Thymus (tissue), 11 donors: Measurements from ENCODE around the gene CNOT6. TPM values are rescaled to one million over a fixed set of nuclear protein-coding genes. Genes with fewer than 3 reads are reported as not detected.

Experiments used
- DNase-seq, 9 donors: peaks; one replicate each; pipeline ENCODE4 v3.0.0-alpha.2; 2013; ENCODE audit warnings: low spot score in 9 of 9, low read depth in 6 of 9, missing footprints in 1 of 9
- H3K27ac ChIP-seq, 2 donors: one replicate each; pipeline ENCODE4 v1.5.1; 2013; ENCODE audit warnings: control low read depth in 1 of 2, low read depth in 1 of 2, low read length in 1 of 2, mild to moderate bottlenecking in 1 of 2, moderate library complexity in 1 of 2
- H3K27me3 ChIP-seq, 2 donors: one replicate each; pipeline ENCODE4 v1.5.1; 2013; ENCODE audit warnings: low read length in 1 of 2; ENCODE audit not compliant: control insufficient read depth in 2 of 2, insufficient read depth in 1 of 2
- H3K36me3 ChIP-seq, 2 donors: one replicate each; pipeline ENCODE4 v1.5.1; 2013; ENCODE audit warnings: low read length in 1 of 2, mild to moderate bottlenecking in 1 of 2, moderate library complexity in 1 of 2; ENCODE audit not compliant: control insufficient read depth in 2 of 2, insufficient read depth in 2 of 2
- H3K4me1 ChIP-seq, 2 donors: one replicate each; pipeline ENCODE4 v1.5.1; 2013; ENCODE audit warnings: low read length in 2 of 2; ENCODE audit not compliant: control insufficient read depth in 2 of 2, insufficient read depth in 2 of 2
- H3K4me3 ChIP-seq, 2 donors: one replicate each; pipeline ENCODE4 v1.5.1; 2013; ENCODE audit warnings: low read length in 2 of 2, control low read depth in 1 of 2, mild to moderate bottlenecking in 1 of 2
- H3K9me3 ChIP-seq, 2 donors: one replicate each; pipeline ENCODE4 v1.5.1; 2013; ENCODE audit warnings: low read length in 1 of 2, mild to moderate bottlenecking in 1 of 2; ENCODE audit not compliant: control insufficient read depth in 2 of 2, insufficient read depth in 1 of 2
- WGBS: extraction: QIAGEN DNeasy Blood & Tissue Kit; methylation state at CpG from one replicate; pipeline ENCODE4 v1.1.7; 2013; 5-methylcytosine and 5-hydroxymethylcytosine counted together
- polyA plus RNA-seq: library from polyadenylated mRNA; stranded (reverse); fragments of 200-250 nt; gene quantifications from one replicate; pipeline ENCODE4 v1.2.3, GENCODE V29; 2013
- total RNA-seq: library from RNA; stranded (reverse); fragments of 120-200 nt; gene quantifications from one replicate; pipeline ENCODE4 v1.2.4, GENCODE V29; 2013
- donor health status: healthy.

The CNOT6 gene
- total and polyA plus RNA-seq, 2 donors = 12.5 to 14.2 TPM

DNA sequence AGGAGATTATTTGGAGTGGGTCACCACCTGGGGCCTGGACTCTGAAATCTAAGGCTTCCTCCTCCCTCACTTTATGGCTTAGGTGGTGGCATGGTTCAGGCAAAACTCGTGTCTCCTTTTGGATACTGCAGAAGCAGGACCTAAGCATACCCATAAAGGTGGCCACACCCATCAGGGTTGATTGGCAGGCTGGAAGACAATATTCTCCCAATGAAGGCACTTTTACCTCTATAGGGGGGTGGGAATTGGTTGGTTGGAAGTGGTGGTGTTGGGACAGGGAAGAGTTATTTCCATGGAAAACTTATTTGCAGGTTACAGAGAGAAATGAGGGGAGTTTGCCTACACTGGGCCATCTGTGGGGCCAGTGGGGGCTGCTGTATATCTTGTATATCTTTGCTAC lies 39.7 kb downstream of the CNOT6 start:
- H3K9me3 ChIP-seq = peaks cover 0 to 3% of the 10 kb centered on the region in 2 donors
- no peaks in the 10 kb centered on the region for H3K4me1 ChIP-seq
- H3K4me3 ChIP-seq = no peak overlapping the region
- DNase-seq = no peak
- H3K27me3 ChIP-seq = no peaks in the 10 kb centered on the region
- H3K36me3 ChIP-seq = peaks cover 29 to 50% of the 10 kb centered on the region in 2 donors
- no peak overlapping the region for H3K27ac ChIP-seq
- 98% methylated on average over 1 of the region's 1 CpG for WGBS

DNA sequence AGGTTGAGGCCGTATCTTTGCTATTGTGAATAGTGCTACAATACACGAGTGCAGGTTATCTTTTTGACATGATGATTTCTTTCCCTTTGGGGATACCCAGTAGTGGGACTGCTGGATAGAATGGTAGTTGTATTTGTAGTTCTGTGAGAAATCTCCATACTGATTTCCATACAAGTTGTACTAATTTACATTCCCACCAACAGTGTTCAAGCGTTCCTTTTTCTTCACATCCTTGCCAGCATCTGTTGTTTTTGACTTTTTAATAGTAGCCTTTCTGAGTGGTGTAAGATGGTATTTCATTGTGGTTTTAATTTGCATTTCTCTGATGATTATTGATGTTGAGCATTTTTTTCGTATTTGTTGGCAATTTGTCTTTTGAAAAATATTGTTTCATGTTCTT lies 41.4 kb downstream of the CNOT6 start:
- H3K4me3 ChIP-seq = no peak overlapping the region
- 97% methylated on average over 4 of the region's 4 CpGs for WGBS
- no peak for DNase-seq
- H3K36me3 ChIP-seq = peaks cover 29 to 38% of the 10 kb centered on the region in 2 donors
- H3K27ac ChIP-seq = no peak overlapping the region
- no peaks in the 10 kb centered on the region for H3K27me3 ChIP-seq
- H3K9me3 ChIP-seq = peaks cover 0 to 3% of the 10 kb centered on the region in 2 donors
- no peaks in the 10 kb centered on the region for H3K4me1 ChIP-seq

GRCh38 chr5:180540050-180540694 lies 46.0 kb downstream of the CNOT6 start:
- no peaks in the 10 kb centered on the region for H3K9me3 ChIP-seq
- H3K27me3 ChIP-seq = no peaks in the 10 kb centered on the region
- no peaks in the 10 kb centered on the region for H3K4me1 ChIP-seq
- no peak overlapping the region for H3K4me3 ChIP-seq
- H3K36me3 ChIP-seq = peaks cover 19 to 21% of the 10 kb centered on the region in 2 donors
- DNase-seq = no peak
- no peak overlapping the region for H3K27ac ChIP-seq
- 97% methylated on average over 6 of the region's 6 CpGs for WGBS

GRCh38 chr5:180541710-180542109 lies 47.5 kb downstream of the CNOT6 start:
- Histone ChIP-seq H3K27ac (no peak overlapping the region), H3K4me1 (no peaks in the 10 kb centered on the region), H3K36me3 (peaks cover 14 to 16% of the 10 kb centered on the region in 2 donors), H3K9me3 (no peaks in the 10 kb centered on the region), H3K27me3 (no peaks in the 10 kb centered on the region), H3K4me3 (no peak overlapping the region)
- WGBS = 95% methylated on average over 9 of the region's 9 CpGs
- DNase-seq = no peak

- Histone ChIP-seq H3K27me3 (no peaks in the 10 kb centered on the region), H3K4me1 (peaks cover 0 to 5% of the 10 kb centered on the region in 2 donors), H3K9me3 (no peaks in the 10 kb centered on the region), H3K27ac (no peak overlapping the region), H3K4me3 (no peak overlapping the region), H3K36me3 (peaks cover 17 to 20% of the 10 kb centered on the region in 2 donors)
- DNase-seq = no peak
- WGBS = over 99% methylated on average over 3 of the region's 3 CpGs
Observed at GRCh38 chr5:180545248-180545647, 51.1 kb downstream of the CNOT6 start.

DNA sequence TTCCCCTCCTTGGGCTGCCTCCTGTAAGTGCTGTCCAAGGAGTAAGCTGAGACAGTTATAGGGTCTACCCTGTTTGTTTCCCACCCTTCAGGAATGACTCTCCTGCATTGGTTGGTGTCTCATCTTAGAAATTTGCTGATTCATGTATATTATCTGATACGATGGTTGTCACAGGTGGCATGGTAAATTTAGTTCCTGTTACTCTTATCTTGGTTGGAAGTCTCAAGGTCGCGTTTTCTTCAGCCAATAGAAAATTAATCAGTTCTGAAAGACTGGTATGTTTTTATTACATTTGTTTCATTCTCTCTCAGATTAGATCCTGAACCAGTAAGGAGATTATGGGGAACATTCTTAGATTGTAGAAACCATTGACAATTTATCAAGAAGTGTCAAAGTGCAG lies 54.4 kb downstream of the CNOT6 start:
- H3K9me3 ChIP-seq = no peaks in the 10 kb centered on the region
- peaks cover 26% of the 10 kb centered on the region in 2 donors for H3K36me3 ChIP-seq
- WGBS = 19% methylated on average over 3 of the region's 3 CpGs
- H3K27me3 ChIP-seq = no peaks in the 10 kb centered on the region
- DNase-seq = peak in 1 of 9 donors; percentile 19
- no peak overlapping the region for H3K27ac ChIP-seq
- H3K4me1 ChIP-seq = peaks cover 0 to 5% of the 10 kb centered on the region in 2 donors
- H3K4me3 ChIP-seq = no peak overlapping the region

GRCh38 chr5:180553530-180553929 lies 59.4 kb downstream of the CNOT6 start:
- no peaks in the 10 kb centered on the region for H3K9me3 ChIP-seq
- H3K27me3 ChIP-seq = no peaks in the 10 kb centered on the region
- H3K27ac ChIP-seq = no peak overlapping the region
- H3K36me3 ChIP-seq = peaks cover 41 to 55% of the 10 kb centered on the region in 2 donors
- WGBS = 98% methylated on average over 3 of the region's 3 CpGs
- DNase-seq = no peak
- no peaks in the 10 kb centered on the region for H3K4me1 ChIP-seq
- no peak overlapping the region for H3K4me3 ChIP-seq

DNA sequence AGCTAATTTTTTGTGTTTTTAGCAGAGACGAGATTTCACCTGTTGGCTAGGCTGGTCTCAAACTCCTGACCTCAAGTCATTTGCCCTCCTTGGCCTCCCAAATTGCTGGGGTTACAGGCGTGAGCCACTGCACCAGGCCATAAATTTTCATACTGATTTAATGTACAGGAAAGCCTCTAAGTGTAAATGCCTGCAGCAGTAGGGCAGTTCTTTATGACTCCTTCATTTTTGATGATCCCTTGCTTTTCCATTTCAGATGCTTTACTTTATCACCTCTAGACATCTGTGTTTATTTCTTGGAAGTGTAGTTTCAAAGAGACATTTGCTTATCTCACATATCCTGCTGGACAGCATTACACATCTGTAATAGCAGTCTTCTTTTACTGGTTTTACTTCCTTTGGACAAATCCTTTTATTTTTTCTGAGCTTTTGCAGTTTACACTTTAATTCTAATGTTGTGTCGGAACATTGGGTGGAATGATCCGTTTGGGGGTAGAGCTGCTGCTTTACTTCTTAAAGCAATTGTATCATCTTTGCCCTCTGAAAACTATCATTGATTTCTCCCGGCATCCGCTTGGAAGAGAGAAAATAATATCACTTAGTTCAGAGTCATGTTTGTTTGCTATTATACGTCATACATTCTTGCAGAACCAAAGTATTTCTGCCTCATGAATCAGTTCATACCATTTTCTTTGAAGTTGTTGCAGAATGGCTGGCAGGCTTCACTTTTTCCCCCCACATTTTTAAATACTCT lies 61.2 kb downstream of the CNOT6 start:
- Histone ChIP-seq H3K27me3 (no peaks in the 10 kb centered on the region), H3K36me3 (peaks cover 36 to 52% of the 10 kb centered on the region in 2 donors), H3K4me1 (no peaks in the 10 kb centered on the region), H3K9me3 (no peaks in the 10 kb centered on the region), H3K27ac (no peak overlapping the region), H3K4me3 (no peak overlapping the region)
- no peak for DNase-seq
- 98% methylated on average over 7 of the region's 7 CpGs for WGBS

- peaks cover 28 to 47% of the 10 kb centered on the region in 2 donors for H3K36me3 ChIP-seq
- DNase-seq = no peak
- WGBS = 96% methylated on average over 2 of the region's 2 CpGs
- no peaks in the 10 kb centered on the region for H3K27me3 ChIP-seq
- no peak overlapping the region for H3K27ac ChIP-seq
- no peak overlapping the region for H3K4me3 ChIP-seq
- H3K4me1 ChIP-seq = peaks cover 0 to 9% of the 10 kb centered on the region in 2 donors
- H3K9me3 ChIP-seq = no peaks in the 10 kb centered on the region
Observed at GRCh38 chr5:180557217-180557809, 63.1 kb downstream of the CNOT6 start.
